ENCODE results near the gene EPHB1. TPM values are rescaled to one million over a fixed set of nuclear protein-coding genes. Genes with fewer than 3 reads are reported as not detected.

The EPHB1 gene
- total RNA-seq, 1 experiment from 2014 or later = 2.8 TPM

- no peak overlapping the region for H2AFZ ChIP-seq (ENCODE audit: low read length)
- H4K5ac ChIP-seq (ENCODE audit: insufficient read length, low read depth, low read length) = no peak overlapping the region
- H3K9me3 ChIP-seq (ENCODE audit: control insufficient read depth, low read depth, low read length) = no peaks in the 10 kb centered on the region
- no CpG with 5 or more reads among the region's 8 CpGs for WGBS (ENCODE audit: extremely low coverage, insufficient read length, low lambda C conversion rate)
- H3K36me3 Mint-ChIP-seq (ENCODE audit: insufficient read depth in 1 of 3, low read depth in 3 of 3) = no peaks in the 10 kb centered on the region
- H3K27ac ChIP-seq (ENCODE audit: insufficient read length, low read depth, low read length) = no peak overlapping the region
- H3K4ac ChIP-seq (ENCODE audit: low read depth, low read length) = no peak overlapping the region
- no peak overlapping the region for H3K23ac ChIP-seq (ENCODE audit: insufficient read length, low read depth, low read length)
- no peak overlapping the region for H3K4me3 Mint-ChIP-seq
- no peaks in the 10 kb centered on the region; the same call in 1 of the 2 replicates for H3K27me3 ChIP-seq (ENCODE audit: insufficient read depth, low read length)
- no peaks in the 10 kb centered on the region for H4K20me1 ChIP-seq (ENCODE audit: control insufficient read depth, insufficient read depth, insufficient read length)
- H3K23me2 ChIP-seq (ENCODE audit: insufficient read length, low read depth, low read length, poor library complexity, severe bottlenecking) = no peaks in the 10 kb centered on the region
- no peak overlapping the region for H3K18ac ChIP-seq (ENCODE audit: insufficient read length, low read depth, low read length)
- H4K8ac ChIP-seq (replicated peaks; ENCODE audit: insufficient read length, low read depth, low read length) = no peak overlapping the region
- H2BK5ac ChIP-seq (ENCODE audit: insufficient read length, low read length) = no peak overlapping the region
- H3K9ac ChIP-seq (ENCODE audit: extremely low read depth, insufficient read length, low read length) = no peak overlapping the region
- no peak for DNase-seq
- H3K14ac ChIP-seq (ENCODE audit: insufficient read depth, low read length) = no peak overlapping the region
- H2BK15ac ChIP-seq (ENCODE audit: low read depth, low read length) = no peak overlapping the region
- H2AK5ac ChIP-seq (ENCODE audit: insufficient read length, low read length) = no peak overlapping the region
- no peaks in the 10 kb centered on the region for H3K79me2 ChIP-seq (ENCODE audit: insufficient read depth, low read length)
- H3K56ac ChIP-seq (ENCODE audit: insufficient read length, low read depth, low read length) = no peak overlapping the region
- no peaks in the 10 kb centered on the region for H3K79me1 ChIP-seq (ENCODE audit: insufficient read depth, low read depth, low read length, poor library complexity, severe bottlenecking)
- H3K4me1 Mint-ChIP-seq = no peaks in the 10 kb centered on the region
- no peaks in the 10 kb centered on the region; the same call in 1 of the 2 replicates for H3K27me3 Mint-ChIP-seq (ENCODE audit: low read depth)
- H2BK120ac ChIP-seq (ENCODE audit: low read depth, low read length, poor library complexity, severe bottlenecking) = no peak overlapping the region
- no peak overlapping the region for H2BK12ac ChIP-seq (ENCODE audit: insufficient read length, low read depth, low read length)
- H3K9me3 Mint-ChIP-seq = no peaks in the 10 kb centered on the region
- H3K4me1 ChIP-seq (ENCODE audit: insufficient read depth, low read length) = no peaks in the 10 kb centered on the region
- no peak overlapping the region for H4K91ac ChIP-seq (ENCODE audit: insufficient read length, low read depth, low read length)
- H3K4me2 ChIP-seq (ENCODE audit: insufficient read depth, insufficient read length, low read length) = no peak overlapping the region
- H3K27ac Mint-ChIP-seq = no peak overlapping the region
- no peak for TF ChIP-seq CTCF (conservative IDR thresholded peaks at IDR 0.05)
- no peak overlapping the region for H2BK20ac ChIP-seq (ENCODE audit: low read depth, low read length, poor library complexity, severe bottlenecking)
- H3T11ph ChIP-seq (ENCODE audit: low read length) = no peak overlapping the region
These were observed 339.0 kb downstream of the EPHB1 start for GRCh38 chr3:135133905-135134683.

Measured in H9 (cell line).